ENCODE results near the gene MTTP. TPM values are rescaled to one million over a fixed set of nuclear protein-coding genes. Genes with fewer than 3 reads are reported as not detected.

The MTTP gene
- polyA plus RNA-seq, 4 donors, result 108 to 429 (median 220) TPM

GRCh38 chr4:99578714-99579113 is 4.1 kb downstream of the MTTP start:
- H3K9me3 ChIP-seq (ENCODE audit: control insufficient read depth in 2 of 2, insufficient read depth in 1 of 2, low read depth in 1 of 2, low read length in 1 of 2), result no peaks in the 10 kb centered on the region
- FAIRE-seq (no peak), DNase-seq (peak; percentile 66 to 69)
- peaks cover 0 to 21% (median 0%) of the 10 kb centered on the region in 3 donors for H3K4me1 ChIP-seq (ENCODE audit: control insufficient read depth in 3 of 3, insufficient read depth in 2 of 3, low read depth in 1 of 3, low read length in 2 of 3)
- peak overlapping the region in 1 of 3 donors; percentile 86 for H3K27ac ChIP-seq (ENCODE audit: low read depth in 1 of 3, low read length in 2 of 3)
- WGBS, 3 donors, result 12 to 62% (median 42%) methylated on average over 2 of the region's 2 CpGs
- H3K27me3 ChIP-seq (ENCODE audit: control insufficient read depth in 3 of 3, insufficient read depth in 3 of 3, low read length in 3 of 3), result peaks cover 0 to 2% (median 0%) of the 10 kb centered on the region in 3 donors
- H3K36me3 ChIP-seq (ENCODE audit: control insufficient read depth in 3 of 3, insufficient read depth in 2 of 3, low read depth in 1 of 3, low read length in 3 of 3), result peaks cover 0 to 10% (median 1%) of the 10 kb centered on the region in 3 donors
- peak overlapping the region in 2 of 3 donors; percentile 48 to 63 for H3K4me3 ChIP-seq (ENCODE audit: low read depth in 1 of 3, low read length in 3 of 3)

- peaks cover 0 to 5% (median 3%) of the 10 kb centered on the region in 3 donors for H3K36me3 ChIP-seq (ENCODE audit: control insufficient read depth in 3 of 3, insufficient read depth in 2 of 3, low read depth in 1 of 3, low read length in 3 of 3)
- FAIRE-seq (peak; percentile 94), DNase-seq (peak; percentile 86 to 90)
- H3K4me3 ChIP-seq (ENCODE audit: low read depth in 1 of 3, low read length in 3 of 3), result no peak overlapping the region
- peaks cover 0 to 2% (median 0%) of the 10 kb centered on the region in 3 donors for H3K27me3 ChIP-seq (ENCODE audit: control insufficient read depth in 3 of 3, insufficient read depth in 3 of 3, low read length in 3 of 3)
- no peaks in the 10 kb centered on the region for H3K9me3 ChIP-seq (ENCODE audit: control insufficient read depth in 2 of 2, insufficient read depth in 1 of 2, low read depth in 1 of 2, low read length in 1 of 2)
- 23 to 74% (median 54%) methylated on average over 1 of the region's 1 CpG for WGBS, 3 donors
- peaks cover 0 to 44% (median 0%) of the 10 kb centered on the region in 3 donors for H3K4me1 ChIP-seq (ENCODE audit: control insufficient read depth in 3 of 3, insufficient read depth in 2 of 3, low read depth in 1 of 3, low read length in 2 of 3)
- peak overlapping the region in 1 of 3 donors; percentile 77 for H3K27ac ChIP-seq (ENCODE audit: low read depth in 1 of 3, low read length in 2 of 3)
Measured at GRCh38 chr4:99585516-99585915, 10.9 kb downstream of the MTTP start.

GRCh38 chr4:99586322-99586721 is 11.7 kb downstream of the MTTP start:
- Histone ChIP-seq H3K27me3 (ENCODE audit: control insufficient read depth in 3 of 3, insufficient read depth in 3 of 3, low read length in 3 of 3) (peaks cover 0 to 2% (median 0%) of the 10 kb centered on the region in 3 donors), H3K4me1 (ENCODE audit: control insufficient read depth in 3 of 3, insufficient read depth in 2 of 3, low read depth in 1 of 3, low read length in 2 of 3) (peaks cover 0 to 44% (median 0%) of the 10 kb centered on the region in 3 donors), H3K4me3 (ENCODE audit: low read depth in 1 of 3, low read length in 3 of 3) (no peak overlapping the region), H3K9me3 (ENCODE audit: control insufficient read depth in 2 of 2, insufficient read depth in 1 of 2, low read depth in 1 of 2, low read length in 1 of 2) (no peaks in the 10 kb centered on the region), H3K36me3 (ENCODE audit: control insufficient read depth in 3 of 3, insufficient read depth in 2 of 3, low read depth in 1 of 3, low read length in 3 of 3) (peaks cover 0 to 9% (median 3%) of the 10 kb centered on the region in 3 donors), H3K27ac (ENCODE audit: low read depth in 1 of 3, low read length in 2 of 3) (peak overlapping the region in 2 of 3 donors; percentile 14 to 77)
- FAIRE-seq (no peak), DNase-seq (peak in 1 of 2 donors; percentile 56)
- WGBS, 3 donors, result 6 to 40% (median 36%) methylated on average over 2 of the region's 2 CpGs

- no peak for FAIRE-seq
- DNase-seq, result peak; percentile 80 to 90
- peak overlapping the region in 2 of 3 donors; percentile 64 to 77 for H3K27ac ChIP-seq (ENCODE audit: low read depth in 1 of 3, low read length in 2 of 3)
- H3K36me3 ChIP-seq (ENCODE audit: control insufficient read depth in 3 of 3, insufficient read depth in 2 of 3, low read depth in 1 of 3, low read length in 3 of 3), result peaks cover 0 to 12% (median 1%) of the 10 kb centered on the region in 3 donors
- no peaks in the 10 kb centered on the region for H3K9me3 ChIP-seq (ENCODE audit: control insufficient read depth in 2 of 2, insufficient read depth in 1 of 2, low read depth in 1 of 2, low read length in 1 of 2)
- peaks cover 0 to 43% (median 0%) of the 10 kb centered on the region in 3 donors for H3K4me1 ChIP-seq (ENCODE audit: control insufficient read depth in 3 of 3, insufficient read depth in 2 of 3, low read depth in 1 of 3, low read length in 2 of 3)
- H3K27me3 ChIP-seq (ENCODE audit: control insufficient read depth in 3 of 3, insufficient read depth in 3 of 3, low read length in 3 of 3), result peaks cover 0 to under 1% (median 0%) of the 10 kb centered on the region in 3 donors
- WGBS, 3 donors, result 0 to 26% (median 13%) methylated on average over 1 of the region's 1 CpG
- H3K4me3 ChIP-seq (ENCODE audit: low read depth in 1 of 3, low read length in 3 of 3), result no peak overlapping the region
Measured at GRCh38 chr4:99586797-99587196, 12.2 kb downstream of the MTTP start.

GRCh38 chr4:99587309-99587708 is 12.7 kb downstream of the MTTP start:
- H3K4me3 ChIP-seq (ENCODE audit: low read depth in 1 of 3, low read length in 3 of 3), result peak overlapping the region in 1 of 3 donors; percentile 7
- FAIRE-seq, result no peak
- peak in 1 of 2 donors; percentile 62 for DNase-seq

GRCh38 chr4:99587803-99588202 is 13.2 kb downstream of the MTTP start:
- Histone ChIP-seq H3K4me1 (ENCODE audit: control insufficient read depth in 3 of 3, insufficient read depth in 2 of 3, low read depth in 1 of 3, low read length in 2 of 3) (peaks cover 0 to 35% (median 0%) of the 10 kb centered on the region in 3 donors), H3K27ac (ENCODE audit: low read depth in 1 of 3, low read length in 2 of 3) (peak overlapping the region in 2 of 3 donors; percentile 32 to 77), H3K9me3 (ENCODE audit: control insufficient read depth in 2 of 2, insufficient read depth in 1 of 2, low read depth in 1 of 2, low read length in 1 of 2) (no peaks in the 10 kb centered on the region), H3K27me3 (ENCODE audit: control insufficient read depth in 3 of 3, insufficient read depth in 3 of 3, low read length in 3 of 3) (no peaks in the 10 kb centered on the region), H3K36me3 (ENCODE audit: control insufficient read depth in 3 of 3, insufficient read depth in 2 of 3, low read depth in 1 of 3, low read length in 3 of 3) (peaks cover 0 to 14% (median 0%) of the 10 kb centered on the region in 3 donors), H3K4me3 (ENCODE audit: low read depth in 1 of 3, low read length in 3 of 3) (peak overlapping the region in 1 of 3 donors; percentile 7)
- peak; percentile 32 to 51 for DNase-seq
- no peak for FAIRE-seq
- 8 to 41% (median 31%) methylated on average over 1 of the region's 1 CpG for WGBS, 3 donors

More at GRCh38 chr4:99587309-99587708, 12.7 kb downstream of the MTTP start:
- H3K36me3 ChIP-seq (ENCODE audit: control insufficient read depth in 3 of 3, insufficient read depth in 2 of 3, low read depth in 1 of 3, low read length in 3 of 3), result peaks cover 0 to 14% (median 0%) of the 10 kb centered on the region in 3 donors
- H3K9me3 ChIP-seq (ENCODE audit: control insufficient read depth in 2 of 2, insufficient read depth in 1 of 2, low read depth in 1 of 2, low read length in 1 of 2), result no peaks in the 10 kb centered on the region
- peak overlapping the region; percentile 27 to 77 (median 32) for H3K27ac ChIP-seq (ENCODE audit: low read depth in 1 of 3, low read length in 2 of 3)
- H3K27me3 ChIP-seq (ENCODE audit: control insufficient read depth in 3 of 3, insufficient read depth in 3 of 3, low read length in 3 of 3), result no peaks in the 10 kb centered on the region
- peaks cover 0 to 38% (median 0%) of the 10 kb centered on the region in 3 donors for H3K4me1 ChIP-seq (ENCODE audit: control insufficient read depth in 3 of 3, insufficient read depth in 2 of 3, low read depth in 1 of 3, low read length in 2 of 3)

- DNase-seq (no peak), FAIRE-seq (no peak)
- H3K27ac ChIP-seq (ENCODE audit: low read depth in 1 of 3, low read length in 2 of 3), result no peak overlapping the region
- H3K4me1 ChIP-seq (ENCODE audit: control insufficient read depth in 3 of 3, insufficient read depth in 2 of 3, low read depth in 1 of 3, low read length in 2 of 3), result peaks cover 0 to 14% (median 0%) of the 10 kb centered on the region in 3 donors
- H3K9me3 ChIP-seq (ENCODE audit: control insufficient read depth in 2 of 2, insufficient read depth in 1 of 2, low read depth in 1 of 2, low read length in 1 of 2), result no peaks in the 10 kb centered on the region
- peaks cover 0 to 24% (median 3%) of the 10 kb centered on the region in 3 donors for H3K36me3 ChIP-seq (ENCODE audit: control insufficient read depth in 3 of 3, insufficient read depth in 2 of 3, low read depth in 1 of 3, low read length in 3 of 3)
- WGBS, 3 donors, result 92 to 94% (median 93%) methylated on average over 3 of the region's 3 CpGs
- no peaks in the 10 kb centered on the region for H3K27me3 ChIP-seq (ENCODE audit: control insufficient read depth in 3 of 3, insufficient read depth in 3 of 3, low read length in 3 of 3)
- H3K4me3 ChIP-seq (ENCODE audit: low read depth in 1 of 3, low read length in 3 of 3), result no peak overlapping the region
Measured at GRCh38 chr4:99591757-99592156, 17.1 kb downstream of the MTTP start.

- H3K9me3 ChIP-seq (ENCODE audit: control insufficient read depth in 2 of 2, insufficient read depth in 1 of 2, low read depth in 1 of 2, low read length in 1 of 2), result no peaks in the 10 kb centered on the region
- no peak for FAIRE-seq
- WGBS, 3 donors, result 70 to 87% (median 82%) methylated on average over 4 of the region's 4 CpGs
- H3K4me1 ChIP-seq (ENCODE audit: control insufficient read depth in 3 of 3, insufficient read depth in 2 of 3, low read depth in 1 of 3, low read length in 2 of 3), result peaks cover 0 to 2% (median 0%) of the 10 kb centered on the region in 3 donors
- H3K4me3 ChIP-seq (ENCODE audit: low read depth in 1 of 3, low read length in 3 of 3), result no peak overlapping the region
- H3K36me3 ChIP-seq (ENCODE audit: control insufficient read depth in 3 of 3, insufficient read depth in 2 of 3, low read depth in 1 of 3, low read length in 3 of 3), result peaks cover 0 to 30% (median 13%) of the 10 kb centered on the region in 3 donors
- DNase-seq, result no peak
- peak overlapping the region in 1 of 3 donors; percentile 10 for H3K27ac ChIP-seq (ENCODE audit: low read depth in 1 of 3, low read length in 2 of 3)
- H3K27me3 ChIP-seq (ENCODE audit: control insufficient read depth in 3 of 3, insufficient read depth in 3 of 3, low read length in 3 of 3), result no peaks in the 10 kb centered on the region
Measured at GRCh38 chr4:99593781-99594641, 19.4 kb downstream of the MTTP start.
